MG63 (cell line): ENCODE measurements around the gene CISD3. TPM values are rescaled to one million over a fixed set of nuclear protein-coding genes. Genes with fewer than 3 reads are reported as not detected.

ENCODE experiments used
- DNase-seq: peaks from one replicate; pipeline ENCODE4 v3.0.0-alpha.2; 2020
- H3K27me3 ChIP-seq: fragments of 250-450 bp; sonication (Bioruptor Pico); 2 replicates; pipeline ENCODE4 v1.5.1; 2020; ENCODE audit warnings: mild to moderate bottlenecking, moderate library complexity
- H3K36me3 ChIP-seq: fragments of 250-450 bp; sonication (Bioruptor Pico); 2 replicates; pipeline ENCODE4 v1.5.1; 2020; ENCODE audit warnings: mild to moderate bottlenecking, moderate library complexity
- H3K4me3 ChIP-seq: fragments of 250-450 bp; sonication (Bioruptor Pico); 2 replicates; pipeline ENCODE4 v1.5.1; 2020; ENCODE audit warnings: mild to moderate bottlenecking, moderate library complexity
- H3K9me3 ChIP-seq: fragments of 250-450 bp; sonication (Bioruptor Pico); 2 replicates; pipeline ENCODE4 v1.5.1; 2020; ENCODE audit warnings: mild to moderate bottlenecking, moderate library complexity
- total RNA-seq: library from RNA; depleted of rRNA; stranded (reverse); fragments of >200 nt; shearing (Covaris generic); gene quantifications from 2 replicates; pipeline ENCODE4 v1.2.3, GENCODE V29; 2014; ENCODE audit warnings: low replicate concordance

Gene CISD3
- total RNA-seq, 1 experiment from 2014 or later = 29.1 TPM

GRCh38 chr17:38732376-38733281, 2.5 kb downstream of the CISD3 start:
- Histone ChIP-seq H3K36me3 (peaks cover 49% of the 10 kb centered on the region), H3K4me3 (no peak overlapping the region), H3K9me3 (no peaks in the 10 kb centered on the region), H3K27me3 (no peaks in the 10 kb centered on the region)
- DNase-seq = no peak

- Histone ChIP-seq H3K36me3 (peaks cover 56% of the 10 kb centered on the region), H3K4me3 (no peak overlapping the region), H3K9me3 (no peaks in the 10 kb centered on the region), H3K27me3 (no peaks in the 10 kb centered on the region)
- no peak for DNase-seq
Observed at GRCh38 chr17:38733282-38733981, 3.3 kb downstream of the CISD3 start.

DNA sequence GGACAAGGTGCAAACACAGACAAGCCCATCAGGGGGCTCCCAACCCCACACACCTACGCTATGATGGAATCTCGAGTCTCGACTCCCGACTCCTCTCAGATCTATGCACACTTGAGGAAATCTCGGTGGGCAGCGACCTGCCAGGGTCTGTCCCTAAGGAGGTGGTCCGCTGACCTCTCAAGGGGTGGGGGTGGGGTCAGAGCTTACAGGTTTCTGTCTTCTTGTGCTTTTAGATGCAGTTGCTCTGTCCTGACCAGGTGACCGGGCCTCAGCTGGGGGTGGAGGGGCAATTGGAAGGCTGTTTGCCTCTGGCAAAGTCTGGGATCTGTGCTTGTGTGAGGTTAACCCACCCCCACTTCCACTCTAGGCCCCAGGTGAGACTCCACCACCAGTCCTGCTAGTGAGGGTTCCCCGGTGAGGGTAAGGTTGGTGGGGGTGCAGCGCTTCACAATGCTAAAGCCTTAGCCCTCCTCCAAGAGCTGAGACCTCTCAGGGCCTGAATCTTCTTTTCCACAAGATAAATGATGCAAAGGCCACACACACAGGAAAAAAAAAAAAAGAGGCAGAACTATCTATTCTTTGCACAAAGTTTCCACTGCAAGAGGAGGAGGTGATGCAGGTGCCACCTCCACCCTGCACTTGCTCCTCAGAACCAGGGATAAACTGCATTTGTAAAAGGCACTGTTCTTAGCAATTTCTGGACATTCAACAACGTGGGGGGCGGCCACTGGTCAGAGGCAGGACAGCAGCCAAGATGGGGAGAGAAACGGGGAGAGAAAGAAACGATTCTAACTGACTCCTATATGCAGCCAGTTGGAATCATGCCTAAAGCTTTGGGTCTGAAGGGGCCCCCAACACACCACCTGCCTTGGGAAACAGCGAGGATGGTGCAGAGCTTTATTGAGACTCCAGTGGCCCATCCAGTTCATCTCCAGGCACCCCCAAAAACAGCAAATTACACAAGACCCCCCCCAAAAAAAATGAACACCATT, 4.1 kb downstream of the CISD3 start:
- Histone ChIP-seq H3K4me3 (no peak overlapping the region), H3K36me3 (peaks cover 63% of the 10 kb centered on the region), H3K27me3 (no peaks in the 10 kb centered on the region), H3K9me3 (no peaks in the 10 kb centered on the region)
- DNase-seq = no peak

DNA sequence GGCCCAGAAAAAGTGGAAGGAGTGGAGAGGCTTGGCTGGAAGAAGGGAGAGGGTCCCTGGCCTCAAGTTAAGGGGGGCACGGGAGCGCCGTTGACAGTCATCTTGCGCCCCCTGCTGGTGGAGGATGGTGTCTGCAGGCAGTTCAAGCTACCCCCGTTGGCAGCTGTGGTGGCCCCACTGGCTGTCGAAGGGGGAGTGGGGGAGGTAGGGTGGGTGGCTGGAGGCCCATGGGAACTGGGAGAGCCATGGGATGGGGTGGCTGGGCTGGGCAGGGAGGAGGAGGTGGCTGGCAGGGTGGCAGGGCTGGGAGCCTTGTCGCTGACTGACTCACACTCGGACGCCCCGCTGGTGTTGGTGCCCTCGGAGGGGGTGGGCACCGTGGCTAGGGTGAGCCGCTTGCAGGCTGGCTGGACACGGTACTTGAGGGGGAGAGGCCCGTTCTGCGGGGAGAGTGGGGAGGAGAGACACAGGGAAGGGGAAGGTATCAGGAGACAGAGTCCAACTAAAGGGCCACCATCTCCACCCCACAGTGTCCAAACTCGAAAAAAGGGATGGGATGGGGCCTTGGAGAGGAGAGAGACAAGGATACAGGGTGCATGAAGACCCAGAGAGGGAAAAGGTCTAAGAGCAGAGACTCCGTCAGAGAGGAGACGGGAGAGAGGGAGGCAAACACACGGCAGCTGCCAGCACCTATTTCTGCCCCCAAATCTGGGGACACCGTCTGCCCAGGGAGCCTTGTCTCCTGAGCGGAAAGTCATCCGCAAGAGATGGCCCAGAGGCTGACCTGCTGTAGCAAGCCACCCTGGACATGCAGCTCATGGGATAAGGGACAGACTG, 5.2 kb downstream of the CISD3 start:
- peaks cover 68% of the 10 kb centered on the region for H3K36me3 ChIP-seq
- H3K9me3 ChIP-seq = no peaks in the 10 kb centered on the region
- no peak overlapping the region for H3K4me3 ChIP-seq
- H3K27me3 ChIP-seq = no peaks in the 10 kb centered on the region
- DNase-seq = peak; percentile 54

- no peaks in the 10 kb centered on the region for H3K27me3 ChIP-seq
- peaks cover 49% of the 10 kb centered on the region for H3K36me3 ChIP-seq
- DNase-seq = no peak
- no peak overlapping the region for H3K4me3 ChIP-seq
- no peaks in the 10 kb centered on the region for H3K9me3 ChIP-seq
Observed at GRCh38 chr17:38738007-38738662, 8.0 kb downstream of the CISD3 start.

GRCh38 chr17:38738686-38739085, 8.5 kb downstream of the CISD3 start:
- Histone ChIP-seq H3K27me3 (no peaks in the 10 kb centered on the region), H3K4me3 (no peak overlapping the region), H3K36me3 (peaks cover 46% of the 10 kb centered on the region), H3K9me3 (no peaks in the 10 kb centered on the region)
- no peak for DNase-seq

DNA sequence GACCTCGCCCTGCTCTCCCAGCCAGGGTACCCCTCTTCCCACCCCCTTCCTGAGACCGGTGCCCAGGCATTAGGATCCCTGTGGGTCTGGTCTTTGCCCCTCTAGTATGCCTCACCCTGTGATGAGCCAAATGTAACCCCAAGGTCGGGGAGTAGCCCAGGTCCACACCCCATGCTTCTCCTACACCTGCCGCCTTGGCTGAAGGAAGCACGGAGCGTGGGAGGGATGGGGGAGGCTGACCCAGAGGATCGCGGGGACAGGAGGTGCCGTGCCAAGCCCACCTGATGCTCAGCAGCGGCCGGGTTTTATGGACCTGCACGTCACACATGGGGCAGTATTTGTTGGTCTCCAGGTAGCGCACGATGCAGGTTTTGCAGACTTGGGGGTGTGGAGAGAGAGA, 9.2 kb downstream of the CISD3 start:
- no peaks in the 10 kb centered on the region for H3K27me3 ChIP-seq
- no peak for DNase-seq
- peaks cover 42% of the 10 kb centered on the region for H3K36me3 ChIP-seq
- H3K9me3 ChIP-seq = no peaks in the 10 kb centered on the region
- H3K4me3 ChIP-seq = no peak overlapping the region

GRCh38 chr17:38740044-38740443, 9.9 kb downstream of the CISD3 start:
- DNase-seq = no peak
- Histone ChIP-seq H3K27me3 (no peaks in the 10 kb centered on the region), H3K9me3 (no peaks in the 10 kb centered on the region), H3K4me3 (no peak overlapping the region), H3K36me3 (peaks cover 50% of the 10 kb centered on the region)

- Histone ChIP-seq H3K36me3 (peaks cover 52% of the 10 kb centered on the region), H3K4me3 (no peak overlapping the region), H3K27me3 (no peaks in the 10 kb centered on the region), H3K9me3 (no peaks in the 10 kb centered on the region)
- DNase-seq = no peak
Observed at GRCh38 chr17:38740806-38741205, 10.7 kb downstream of the CISD3 start.

DNA sequence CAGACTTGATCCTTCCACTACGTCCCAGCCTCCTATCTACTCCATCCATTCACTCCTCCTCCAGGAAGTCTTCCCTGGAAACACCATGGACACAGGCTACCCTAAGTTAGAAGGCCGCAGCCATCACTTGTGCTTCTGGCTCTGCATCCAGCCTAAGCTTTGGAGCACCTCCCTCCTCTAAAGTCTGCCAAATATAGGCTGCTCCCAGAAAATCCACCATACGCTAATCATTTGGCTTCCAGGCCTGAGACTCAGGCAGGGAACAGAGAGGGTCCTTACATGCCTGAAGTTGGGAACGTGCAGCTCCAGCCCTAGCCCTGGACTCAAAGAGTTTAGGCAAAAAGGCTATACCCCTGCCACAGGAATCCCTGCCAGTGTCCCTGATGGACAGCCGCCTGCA, 11.3 kb downstream of the CISD3 start:
- Histone ChIP-seq H3K27me3 (no peaks in the 10 kb centered on the region), H3K36me3 (peaks cover 46% of the 10 kb centered on the region), H3K9me3 (no peaks in the 10 kb centered on the region), H3K4me3 (no peak overlapping the region)
- no peak for DNase-seq

- Histone ChIP-seq H3K27me3 (no peaks in the 10 kb centered on the region), H3K9me3 (no peaks in the 10 kb centered on the region), H3K36me3 (peaks cover 40% of the 10 kb centered on the region), H3K4me3 (no peak overlapping the region)
- DNase-seq = no peak
Observed at GRCh38 chr17:38741921-38742410, 11.8 kb downstream of the CISD3 start.

GRCh38 chr17:38742411-38743308, 12.5 kb downstream of the CISD3 start:
- DNase-seq = no peak
- peaks cover 37% of the 10 kb centered on the region for H3K36me3 ChIP-seq
- no peaks in the 10 kb centered on the region for H3K9me3 ChIP-seq

GRCh38 chr17:38743556-38744171, 13.5 kb downstream of the CISD3 start:
- DNase-seq = no peak

More at GRCh38 chr17:38742411-38743308, 12.5 kb downstream of the CISD3 start:
- no peak overlapping the region for H3K4me3 ChIP-seq
- H3K27me3 ChIP-seq = no peaks in the 10 kb centered on the region

DNA sequence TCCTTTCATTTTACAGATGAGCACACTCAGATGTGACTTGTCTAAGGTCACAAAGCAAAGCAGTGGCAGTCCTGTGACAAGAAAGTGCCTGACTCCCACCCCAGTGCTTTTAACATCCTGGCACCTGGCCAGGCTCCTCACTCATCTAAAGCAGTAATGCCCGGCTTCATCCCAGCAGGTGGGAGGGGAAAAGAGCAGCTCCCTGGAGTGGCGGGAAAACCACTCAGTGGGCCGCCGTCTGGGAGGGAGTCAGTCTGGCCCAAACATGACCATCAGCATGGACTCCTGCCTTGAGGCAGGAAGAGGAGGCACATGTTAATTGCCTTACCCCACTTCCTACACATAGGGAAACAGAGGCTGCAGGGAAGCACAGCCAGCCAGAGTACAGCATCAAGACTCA, 15.4 kb downstream of the CISD3 start:
- Histone ChIP-seq H3K9me3 (no peaks in the 10 kb centered on the region), H3K36me3 (peaks cover 21% of the 10 kb centered on the region), H3K4me3 (no peak overlapping the region), H3K27me3 (no peaks in the 10 kb centered on the region)
- no peak for DNase-seq

More at GRCh38 chr17:38743556-38744171, 13.5 kb downstream of the CISD3 start:
- Histone ChIP-seq H3K36me3 (peaks cover 31% of the 10 kb centered on the region), H3K4me3 (no peak overlapping the region), H3K27me3 (no peaks in the 10 kb centered on the region), H3K9me3 (no peaks in the 10 kb centered on the region)
